ENCODE results near the gene ACTN2. TPM values are rescaled to one million over a fixed set of nuclear protein-coding genes. Genes with fewer than 3 reads are reported as not detected.

ACTN2 gene
- total RNA-seq, 2 experiments from 2014 or later, result 0.28 TPM; not detected in 1

DNA sequence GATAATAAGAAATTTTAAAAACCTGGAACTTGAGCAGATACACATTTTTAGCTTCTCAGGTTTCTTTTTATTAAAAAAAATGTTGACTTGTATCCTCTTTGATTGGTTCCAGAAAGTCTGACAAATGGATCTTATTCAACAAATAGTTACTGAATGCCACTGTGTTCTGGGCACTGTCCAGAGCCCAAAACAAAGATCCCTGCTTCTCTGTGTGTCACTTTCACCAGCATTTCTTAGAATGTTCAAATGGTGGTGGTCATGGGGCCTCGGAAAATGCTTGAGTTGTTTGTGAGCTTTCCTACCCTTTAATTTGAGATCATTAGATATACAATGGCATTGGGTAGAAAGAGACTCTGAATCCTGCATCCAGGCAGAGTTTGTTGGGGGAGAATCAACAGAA is 19.9 kb downstream of the ACTN2 start:
- peaks cover 6 to 18% of the 10 kb centered on the region in 2 experiments for H3K27me3 ChIP-seq (ENCODE audit: control insufficient read depth in 1 of 2, insufficient read depth in 2 of 2, low read length in 2 of 2)
- H3K27me3 Mint-ChIP-seq, result peaks cover 54% of the 10 kb centered on the region
- no peak overlapping the region for H3K4me3 ChIP-seq (ENCODE audit: low read length)
- no peak overlapping the region for H3K27ac Mint-ChIP-seq
- no peak overlapping the region for H3K4me3 Mint-ChIP-seq
- H3K9me3 Mint-ChIP-seq, result no peaks in the 10 kb centered on the region
- DNase-seq, result no peak
- no peaks in the 10 kb centered on the region for H3K36me3 Mint-ChIP-seq (ENCODE audit: low read depth)
- ChIA-PET POLR2A (no interaction called here), CTCF (no interaction called here)
- no peak for ATAC-seq (ENCODE audit: poor library complexity)
- no peaks in the 10 kb centered on the region for H3K4me1 ChIP-seq (ENCODE audit: insufficient read depth, low read length)
- no peaks in the 10 kb centered on the region for H3K9me3 ChIP-seq (ENCODE audit: control insufficient read depth in 1 of 2, insufficient read depth in 1 of 2, low read length in 2 of 2)
- no peaks in the 10 kb centered on the region for H3K36me3 ChIP-seq (ENCODE audit: insufficient read depth, low read length)
- H3K27ac ChIP-seq (ENCODE audit: low read depth in 1 of 2, low read length in 2 of 2), result no peak overlapping the region
- H3K4me1 Mint-ChIP-seq (ENCODE audit: low read depth), result no peaks in the 10 kb centered on the region
- TF ChIP-seq, protein P1, sequence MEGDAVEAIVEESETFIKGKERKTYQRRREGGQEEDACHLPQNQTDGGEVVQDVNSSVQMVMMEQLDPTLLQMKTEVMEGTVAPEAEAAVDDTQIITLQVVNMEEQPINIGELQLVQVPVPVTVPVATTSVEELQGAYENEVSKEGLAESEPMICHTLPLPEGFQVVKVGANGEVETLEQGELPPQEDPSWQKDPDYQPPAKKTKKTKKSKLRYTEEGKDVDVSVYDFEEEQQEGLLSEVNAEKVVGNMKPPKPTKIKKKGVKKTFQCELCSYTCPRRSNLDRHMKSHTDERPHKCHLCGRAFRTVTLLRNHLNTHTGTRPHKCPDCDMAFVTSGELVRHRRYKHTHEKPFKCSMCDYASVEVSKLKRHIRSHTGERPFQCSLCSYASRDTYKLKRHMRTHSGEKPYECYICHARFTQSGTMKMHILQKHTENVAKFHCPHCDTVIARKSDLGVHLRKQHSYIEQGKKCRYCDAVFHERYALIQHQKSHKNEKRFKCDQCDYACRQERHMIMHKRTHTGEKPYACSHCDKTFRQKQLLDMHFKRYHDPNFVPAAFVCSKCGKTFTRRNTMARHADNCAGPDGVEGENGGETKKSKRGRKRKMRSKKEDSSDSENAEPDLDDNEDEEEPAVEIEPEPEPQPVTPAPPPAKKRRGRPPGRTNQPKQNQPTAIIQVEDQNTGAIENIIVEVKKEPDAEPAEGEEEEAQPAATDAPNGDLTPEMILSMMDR (IDR thresholded peaks at IDR 0.05), result no peak
- intact Hi-C loops (cut with DNase I, micrococcal nuclease), result no loop called here

DNA sequence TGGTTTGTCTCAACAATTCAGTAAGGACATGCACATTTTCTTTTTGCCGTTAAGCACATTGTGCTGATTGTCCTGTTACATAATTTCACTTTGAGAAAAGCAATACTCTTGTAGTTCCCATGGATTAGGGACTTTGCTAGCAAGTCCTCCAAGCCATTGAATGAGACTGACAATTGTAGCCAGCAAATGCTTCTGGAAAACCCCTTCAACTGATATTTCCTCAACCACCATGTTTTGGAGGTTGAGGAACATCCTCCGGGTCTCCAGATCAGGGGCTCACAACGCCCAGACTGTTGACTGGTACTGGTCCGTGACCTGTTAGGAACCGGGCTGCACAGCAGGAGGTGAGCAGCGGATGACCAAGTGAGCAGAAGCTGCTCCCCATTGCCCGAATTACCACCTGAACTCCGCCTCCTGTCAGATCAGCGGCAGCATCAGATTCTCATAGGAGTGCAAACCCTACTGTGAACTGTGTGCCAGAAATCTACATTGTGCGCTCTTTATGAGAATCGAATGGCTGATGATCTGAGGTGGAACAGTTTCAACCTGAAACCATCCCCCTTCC is 24.1 kb downstream of the ACTN2 start:
- intact Hi-C loops (cut with DNase I, micrococcal nuclease), result no loop called here
- Mint-ChIP-seq H3K4me3 (no peak overlapping the region), H3K27me3 (peaks cover 51% of the 10 kb centered on the region), H3K36me3 (ENCODE audit: low read depth) (no peaks in the 10 kb centered on the region), H3K27ac (no peak overlapping the region), H3K9me3 (no peaks in the 10 kb centered on the region), H3K4me1 (ENCODE audit: low read depth) (no peaks in the 10 kb centered on the region)
- H3K4me1 ChIP-seq (ENCODE audit: insufficient read depth, low read length), result no peaks in the 10 kb centered on the region
- H3K4me3 ChIP-seq (ENCODE audit: low read length), result no peak overlapping the region
- no peaks in the 10 kb centered on the region for H3K9me3 ChIP-seq (ENCODE audit: control insufficient read depth in 1 of 2, insufficient read depth in 1 of 2, low read length in 2 of 2)
- POLR2A ChIA-PET, result interaction anchor here (0.6 kb wide), 1 partner anchor 87 kb away, joined by 3 read pairs; no protein-coding TSS in a partner anchor
- ATAC-seq (ENCODE audit: poor library complexity) (no peak), DNase-seq (no peak)
- H3K27ac ChIP-seq (ENCODE audit: low read depth in 1 of 2, low read length in 2 of 2), result no peak overlapping the region
- CTCF ChIA-PET, result no interaction called here
- H3K36me3 ChIP-seq (ENCODE audit: insufficient read depth, low read length), result no peaks in the 10 kb centered on the region
- peaks cover 10 to 18% of the 10 kb centered on the region in 2 experiments for H3K27me3 ChIP-seq (ENCODE audit: control insufficient read depth in 1 of 2, insufficient read depth in 2 of 2, low read length in 2 of 2)
- TF ChIP-seq, protein P1 (IDR thresholded peaks at IDR 0.05), result no peak

GRCh38 chr1:236716160-236716559 is 29.9 kb downstream of the ACTN2 start:
- no peaks in the 10 kb centered on the region for H3K4me1 ChIP-seq (ENCODE audit: insufficient read depth, low read length)
- CTCF ChIA-PET, result no interaction called here

More at GRCh38 chr1:236716160-236716559, 29.9 kb downstream of the ACTN2 start:
- Histone ChIP-seq H3K4me3 (ENCODE audit: low read length) (no peak overlapping the region), H3K9me3 (ENCODE audit: control insufficient read depth in 1 of 2, insufficient read depth in 1 of 2, low read length in 2 of 2) (no peaks in the 10 kb centered on the region), H3K27ac (ENCODE audit: low read depth in 1 of 2, low read length in 2 of 2) (no peak overlapping the region), H3K27me3 (ENCODE audit: control insufficient read depth in 1 of 2, insufficient read depth in 2 of 2, low read length in 2 of 2) (peaks cover 4 to 37% of the 10 kb centered on the region in 2 experiments), H3K36me3 (ENCODE audit: insufficient read depth, low read length) (no peaks in the 10 kb centered on the region)
- Mint-ChIP-seq H3K36me3 (ENCODE audit: low read depth) (no peaks in the 10 kb centered on the region), H3K4me1 (ENCODE audit: low read depth) (no peaks in the 10 kb centered on the region), H3K4me3 (no peak overlapping the region), H3K9me3 (no peaks in the 10 kb centered on the region), H3K27me3 (peaks cover 48% of the 10 kb centered on the region), H3K27ac (no peak overlapping the region)
- TF ChIP-seq, protein P1 (IDR thresholded peaks at IDR 0.05), result no peak
- POLR2A ChIA-PET, result no interaction called here
- intact Hi-C loops (cut with DNase I, micrococcal nuclease), result no loop called here
- ATAC-seq (ENCODE audit: poor library complexity) (no peak), DNase-seq (no peak)

Data from CD4-positive, alpha-beta T cell (primary cell).